NB4 (cell line): ENCODE results near the gene FAM118A.

Source experiments
- CTCF ChIP-seq: IDR thresholded peaks from one replicate; pipeline ENCODE4 v1.5.1; 2012; ENCODE audit warnings: low read depth, low read length
- MAX ChIP-seq: IDR thresholded peaks from 2 replicates; pipeline ENCODE4 v1.6.1; 2011; ENCODE audit warnings: low read depth, low read length
- POLR2A ChIP-seq: IDR thresholded peaks from 2 replicates; pipeline ENCODE4 v1.6.1; 2011; ENCODE audit warnings: mild to moderate bottlenecking; ENCODE audit not compliant: insufficient read length; ENCODE audit errors: extremely low read depth

- TF ChIP-seq POLR2A (no peak), CTCF (no peak), MAX (no peak)
Observed at GRCh38 chr22:45285263-45286058, 24.3 kb upstream of the FAM118A start.
